CD4-positive, alpha-beta T cell treated with Interleukin-4 for 4 hours (primary cell): ENCODE measurements around the gene TAF13.
A peak's percentile ranks its signal among the peaks of the same experiment; 100 is the strongest.
"Not testable (repeated sequence)": the region's sequence is repeated elsewhere in the genome, so short reads cannot be mapped to it uniquely, and the experiment has no call there.

ENCODE experiments used
- DNase-seq: peaks from one replicate; pipeline ENCODE4 v3.0.0-alpha.2; 2020

Gene TAF13

DNA sequence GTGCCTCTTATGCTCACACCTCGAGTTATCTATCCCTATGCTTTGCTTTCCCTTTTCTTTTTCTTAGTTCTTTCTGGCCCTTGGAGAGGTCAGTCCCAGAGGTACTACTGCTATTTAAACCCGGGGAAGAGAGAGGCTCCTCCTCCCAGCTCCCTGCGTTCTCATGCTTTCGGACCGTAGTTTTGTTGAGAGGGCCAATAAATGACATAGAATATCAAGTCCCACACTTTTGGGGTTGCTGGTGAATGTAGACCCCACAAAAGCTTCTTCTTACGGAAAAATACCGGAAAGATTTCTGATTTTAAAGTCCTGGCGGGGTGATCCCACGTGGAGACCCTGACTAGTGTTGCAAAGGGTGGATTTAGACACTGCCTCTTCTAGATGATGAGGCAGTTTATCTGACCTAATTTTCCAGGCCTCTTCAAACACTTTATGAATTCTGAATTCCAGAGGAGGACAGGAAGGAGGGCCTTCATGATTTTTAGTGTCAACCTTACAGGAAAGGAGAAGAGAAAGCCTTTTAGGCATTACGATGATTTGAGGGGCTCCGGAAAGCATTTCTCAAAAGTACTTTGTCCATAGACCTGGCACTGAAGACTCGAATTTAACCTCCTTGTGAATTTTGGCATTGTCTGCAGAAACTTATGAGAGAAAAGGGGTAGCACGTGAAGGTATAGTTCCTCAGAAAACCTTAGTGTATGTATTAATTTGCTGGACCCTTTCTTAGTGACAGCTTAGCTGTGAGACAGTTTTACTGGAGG, 15.5 kb upstream of the TAF13 start:
- DNase-seq: no peak

- peak; percentile 91 for DNase-seq
Measured at GRCh38 chr1:109090196-109091077, 14.6 kb upstream of the TAF13 start, which contains the start of gene TMEM167B. Gene TMEM167B (plus strand): TSS chr1:109090764. CDS start chr1:109090873, 109 bp downstream.

DNA sequence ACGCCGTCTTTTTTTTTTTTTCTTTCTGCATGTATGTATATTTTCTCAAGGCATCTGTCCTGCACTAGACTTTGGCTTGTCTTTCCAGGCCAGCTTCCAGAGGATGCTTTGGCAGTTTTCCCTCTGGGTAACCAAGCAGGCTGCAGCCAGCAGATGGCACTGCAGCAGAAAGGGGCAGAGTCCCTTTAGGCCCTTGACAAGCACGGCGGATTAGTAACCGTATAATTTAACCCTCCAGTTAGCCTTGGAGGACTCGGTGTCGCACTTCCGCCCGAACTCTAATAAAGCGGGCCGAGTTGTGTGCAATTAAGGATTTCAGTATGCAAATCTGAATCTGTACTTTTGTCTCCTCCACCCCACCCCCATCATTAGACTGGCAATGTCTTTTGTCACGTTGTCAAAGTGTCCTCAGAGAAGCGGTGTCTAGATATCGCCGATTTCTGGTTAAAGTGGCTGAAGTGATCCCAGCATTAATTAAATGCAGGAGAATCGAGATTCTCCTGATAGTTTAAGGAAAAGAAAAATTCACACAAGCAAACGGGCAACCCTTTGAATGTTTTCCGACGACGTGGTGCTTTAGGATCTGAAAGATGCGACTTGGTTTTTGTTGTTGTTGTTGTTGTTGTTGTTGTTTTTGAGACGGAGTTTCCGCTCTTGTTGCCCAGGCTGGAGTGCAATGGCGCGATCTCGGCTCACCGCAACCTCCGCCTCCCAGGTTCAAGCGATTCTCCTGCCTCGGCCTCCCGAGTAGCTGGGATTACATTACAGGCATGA, 13.6 kb upstream of the TAF13 start:
- DNase-seq: peak; percentile 41

DNA sequence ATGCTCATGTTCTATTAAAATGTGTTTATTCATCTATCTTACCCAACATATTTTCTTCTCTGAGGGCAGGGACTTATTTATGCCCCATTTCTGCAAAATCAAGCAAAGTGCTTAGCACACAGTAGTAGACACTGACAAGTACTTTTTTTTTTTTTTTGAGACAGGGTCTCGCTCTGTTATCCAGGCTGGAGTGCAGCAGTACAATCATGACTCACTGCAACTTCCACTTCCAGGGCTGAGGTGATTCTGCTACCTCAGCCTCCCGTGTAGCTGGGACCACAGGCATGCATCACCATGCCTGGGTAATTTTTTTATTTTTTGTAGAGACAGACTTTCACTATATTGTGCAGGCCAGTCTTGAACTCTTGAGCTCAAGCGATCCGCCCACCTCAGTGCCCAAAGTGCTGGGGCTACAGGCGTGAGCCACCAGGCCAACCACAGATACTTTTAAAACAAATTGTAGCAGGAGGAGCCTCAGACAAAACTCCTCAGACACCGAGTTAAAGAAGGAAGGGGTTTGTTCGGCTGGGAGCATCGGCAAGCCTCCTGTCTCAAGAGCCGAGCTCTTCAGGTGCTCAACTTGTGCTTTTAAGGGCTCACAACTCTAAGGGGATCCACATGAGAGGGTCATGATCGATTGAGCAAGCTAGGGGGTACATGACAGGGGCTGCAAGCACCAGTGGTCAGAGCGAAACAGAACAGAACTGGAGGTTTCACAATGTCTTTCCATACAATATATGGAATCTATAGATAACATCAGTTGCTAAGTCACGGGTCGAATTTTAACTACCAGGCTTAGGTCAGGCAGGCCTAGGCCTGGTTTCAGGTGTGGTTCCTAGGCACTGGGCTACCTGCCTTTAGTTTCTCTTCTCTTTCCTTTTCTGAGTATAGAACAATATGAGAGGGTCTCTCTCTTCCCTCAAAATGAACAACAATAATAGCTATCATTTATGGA, 9.0 kb upstream of the TAF13 start:
- no peak for DNase-seq

DNA sequence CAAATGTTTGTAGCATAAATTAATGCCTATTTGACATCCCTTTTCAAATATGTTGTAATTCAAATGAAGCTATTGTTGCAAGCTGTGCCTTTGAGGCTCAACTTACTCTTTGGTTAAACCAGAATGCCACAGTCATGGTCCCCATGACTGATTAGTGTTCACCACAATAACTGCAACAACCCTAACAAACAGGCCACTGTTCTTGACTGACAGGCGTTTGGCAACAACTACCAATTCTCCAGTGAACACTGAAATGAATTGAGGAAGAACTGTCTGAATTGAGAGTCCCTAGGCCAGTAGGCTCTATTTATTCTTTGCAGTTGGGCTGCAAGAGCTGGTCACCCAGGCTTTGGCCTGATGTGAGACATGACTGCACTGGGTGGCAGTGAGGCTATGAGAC, 8.1 kb upstream of the TAF13 start:
- DNase-seq: no peak

DNA sequence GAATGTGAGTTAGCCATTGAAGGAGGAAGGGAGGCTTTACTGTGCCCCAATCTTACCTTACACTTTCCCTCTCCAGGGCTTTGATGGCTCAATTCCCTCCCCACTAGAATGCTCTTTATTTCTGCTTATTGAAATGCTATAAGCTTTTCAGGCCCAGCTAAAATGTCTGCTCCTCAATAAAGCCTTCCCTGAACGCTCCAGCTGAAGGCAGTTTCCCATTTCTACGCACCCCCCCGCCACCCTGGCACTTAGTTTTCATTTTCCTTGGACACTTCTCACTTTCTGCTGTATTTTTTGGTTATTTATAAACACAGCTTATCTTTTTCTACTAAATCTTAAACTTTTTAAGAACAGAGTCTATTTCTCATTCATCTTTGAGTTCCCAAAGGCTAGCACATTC, 7.7 kb upstream of the TAF13 start:
- DNase-seq: no peak

DNA sequence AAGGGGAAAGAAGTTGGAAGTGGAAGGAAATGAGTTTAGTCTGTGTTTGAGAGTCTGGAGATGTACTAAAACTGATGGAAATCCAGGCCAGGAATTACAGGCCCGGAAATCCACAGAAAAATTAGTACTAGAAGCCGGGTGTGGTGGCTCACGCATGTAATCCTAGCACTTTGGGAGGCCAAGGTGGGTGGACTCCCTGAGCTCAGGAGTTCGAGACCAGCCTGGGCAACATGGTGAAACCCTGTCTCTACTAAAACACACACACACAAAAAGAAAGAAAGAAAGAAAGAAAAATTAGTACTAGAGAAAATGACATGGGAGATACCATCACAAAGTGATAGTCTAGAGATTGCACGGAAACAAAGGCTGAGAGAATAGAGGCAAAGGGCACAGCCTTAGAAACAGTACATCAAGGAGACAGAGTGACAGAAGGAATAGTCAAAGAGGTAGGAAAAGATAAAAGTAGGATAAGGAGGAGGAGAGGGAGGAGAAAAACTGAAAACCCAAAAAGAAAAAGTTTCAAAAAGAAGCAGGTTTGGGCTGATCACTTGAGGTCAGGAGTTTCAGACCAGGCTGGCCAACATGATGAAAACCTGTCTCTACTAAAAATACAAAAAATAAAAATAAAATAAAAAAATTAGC, 4.8 kb upstream of the TAF13 start:
- no peak for DNase-seq

- no peak for DNase-seq
Measured at GRCh38 chr1:109079240-109079622, 3.4 kb upstream of the TAF13 start.

- no peak for DNase-seq
Measured at GRCh38 chr1:109078317-109078716, 2.5 kb upstream of the TAF13 start.

GRCh38 chr1:109069294-109069693, 6.5 kb downstream of the TAF13 start:
- no peak for DNase-seq

DNA sequence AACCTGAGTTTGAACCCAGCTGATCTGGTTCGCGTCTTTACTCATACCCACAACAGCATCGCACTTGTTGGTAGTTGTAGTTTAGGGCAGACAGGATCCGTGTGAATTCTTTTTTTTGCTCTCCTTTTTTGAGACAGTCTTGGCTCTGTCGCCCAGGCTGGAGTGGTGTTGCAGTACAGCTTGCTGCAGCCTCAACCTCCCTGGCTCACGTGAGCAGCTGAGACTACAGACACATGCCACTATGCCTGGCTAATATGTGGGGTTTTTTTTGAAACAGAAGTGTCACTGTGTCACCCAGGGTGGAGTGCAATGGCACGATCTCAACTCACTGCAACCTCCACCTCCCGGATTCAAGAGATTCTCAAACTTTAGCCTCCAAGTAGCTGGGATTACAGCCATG, 7.9 kb downstream of the TAF13 start:
- DNase-seq: no peak

- DNase-seq: no peak
Measured at GRCh38 chr1:109065137-109065536, 10.7 kb downstream of the TAF13 start.

GRCh38 chr1:109061183-109061582, 14.6 kb downstream of the TAF13 start:
- no peak for DNase-seq

- DNase-seq: no peak
Measured at GRCh38 chr1:109060707-109061106, 15.1 kb downstream of the TAF13 start.

DNA sequence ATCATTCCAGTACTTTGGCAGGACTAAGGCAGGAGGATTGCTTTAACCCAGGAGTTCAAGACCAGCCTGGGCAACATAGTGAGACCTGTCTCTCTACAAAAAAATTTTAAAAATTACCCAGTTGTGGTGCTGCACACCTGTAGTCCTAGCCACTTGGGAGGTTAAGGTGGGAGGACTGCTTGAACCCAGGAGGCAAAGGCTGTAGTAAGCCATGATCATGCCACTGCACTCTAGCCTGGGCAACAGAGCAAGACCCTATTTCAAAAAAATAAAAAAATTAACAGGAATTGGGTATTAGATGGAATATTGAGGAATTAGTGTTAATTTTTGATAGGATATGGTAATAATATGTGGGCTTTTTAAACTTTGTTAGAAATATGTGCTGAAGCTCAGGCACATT, 16.8 kb downstream of the TAF13 start:
- DNase-seq: no peak

- no peak for DNase-seq
Measured at GRCh38 chr1:109056064-109056463, 19.7 kb downstream of the TAF13 start.

DNA sequence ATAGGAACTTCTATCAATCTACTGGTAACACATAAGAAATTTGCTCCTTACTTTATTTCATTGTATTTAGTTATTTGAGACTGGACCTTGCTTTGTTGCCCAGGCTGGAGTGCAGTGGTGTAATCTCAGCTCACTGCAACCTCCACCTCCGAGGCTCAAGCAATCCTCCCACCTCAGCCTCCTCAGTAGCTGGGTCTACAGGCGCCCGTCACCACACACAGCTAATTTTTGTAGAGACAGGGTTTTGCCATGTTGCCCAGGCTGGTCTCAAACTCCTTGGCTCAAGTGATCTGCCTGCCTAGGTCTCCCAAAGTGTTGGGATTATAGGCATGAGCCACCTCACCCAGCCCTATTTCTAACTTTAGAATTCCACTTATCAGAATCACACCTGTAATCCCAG, 23.7 kb downstream of the TAF13 start:
- not testable (repeated sequence) for DNase-seq

DNA sequence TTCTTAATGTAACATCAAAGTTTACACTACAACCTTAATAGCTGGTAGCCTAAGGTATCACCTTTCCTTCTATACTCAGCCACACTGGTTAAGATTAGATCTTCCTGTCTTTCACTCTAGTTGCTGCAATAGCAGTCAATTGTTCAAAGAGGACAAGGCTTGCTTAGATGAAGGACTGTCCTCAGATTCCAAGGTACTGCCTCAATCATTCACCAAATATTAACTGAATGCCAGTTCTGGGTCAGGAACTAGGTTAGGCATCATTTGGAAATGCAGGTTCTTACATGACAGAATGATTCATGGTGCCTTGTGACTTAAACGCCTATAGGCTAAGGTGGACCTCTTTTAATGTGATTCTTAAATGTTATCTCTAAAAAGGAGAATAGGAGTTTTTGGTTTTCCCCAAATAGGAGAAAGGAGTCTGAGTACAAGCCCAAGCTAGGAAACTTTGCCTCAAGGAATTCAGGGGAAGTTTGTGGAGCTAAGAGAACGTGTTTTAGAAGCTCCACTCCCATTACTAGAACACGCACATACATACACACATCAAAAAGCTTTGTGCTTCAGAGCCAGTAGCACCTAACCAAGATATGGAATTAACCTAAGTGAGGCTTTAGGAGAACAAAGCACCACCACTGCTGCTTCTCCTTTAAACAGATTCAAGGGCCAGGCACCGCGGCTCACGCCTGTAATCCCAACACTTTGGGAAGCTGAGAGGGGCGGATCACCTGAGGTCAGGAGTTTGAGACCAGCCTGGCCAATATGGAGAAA, 25.4 kb downstream of the TAF13 start:
- no peak for DNase-seq

DNA sequence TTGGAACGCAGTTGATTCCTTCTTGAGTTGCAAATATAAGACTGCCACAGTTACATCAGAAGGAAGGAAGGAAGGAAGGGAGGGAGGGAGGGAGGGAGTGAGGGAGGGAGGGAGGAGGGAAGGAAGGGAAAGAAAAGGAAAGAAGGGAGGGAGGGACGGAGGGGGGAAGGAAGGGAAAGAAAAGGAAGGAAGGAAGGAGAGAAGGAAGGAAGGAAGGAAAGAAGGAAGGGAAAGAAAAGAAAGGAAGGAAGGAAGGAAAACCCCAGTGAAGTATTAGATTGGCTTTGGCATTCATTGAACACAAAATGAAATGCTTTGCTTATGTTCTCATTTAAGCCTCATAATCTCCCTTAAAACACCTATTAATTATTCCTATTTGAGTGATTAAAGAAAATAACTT, 27.5 kb downstream of the TAF13 start:
- no peak for DNase-seq

DNA sequence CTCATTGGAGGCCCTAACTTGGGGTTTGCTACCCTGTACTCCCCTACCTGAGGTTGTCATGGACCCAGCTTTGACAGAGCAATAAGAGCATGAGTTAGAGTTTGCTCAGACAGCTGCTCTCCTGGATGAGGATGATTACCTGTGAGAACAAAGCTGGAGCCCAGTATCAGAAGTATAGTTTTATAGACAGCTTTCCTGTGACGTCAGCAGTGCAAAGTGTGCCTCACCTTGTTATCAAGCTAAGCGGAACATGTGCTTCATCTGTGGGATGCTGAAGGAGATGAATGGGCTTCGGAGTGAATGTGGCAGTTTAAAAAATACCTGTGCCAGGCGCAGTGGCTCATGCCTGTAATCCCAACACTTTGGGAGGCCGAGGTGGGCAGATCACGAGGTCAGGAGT, 28.5 kb downstream of the TAF13 start:
- no peak for DNase-seq

GRCh38 chr1:109046671-109047070, 29.1 kb downstream of the TAF13 start:
- no peak for DNase-seq
